ENCODE measurements around the gene TTC3.

TTC3 gene

GRCh38 chr21:37184784-37185593 lies 111.9 kb downstream of the TTC3 start (continued):
- no peak for TF ChIP-seq ZNF302 (tag by site-specific recombination; IDR thresholded peaks at IDR 0.05; ENCODE audit: low read depth)

GRCh38 chr21:37186983-37187382 lies 113.9 kb downstream of the TTC3 start:
- ChIA-PET POLR2A (no interaction called here), CTCF (interaction anchor here (0.6 to 1.4 kb wide), 3 partner anchors 14 to 455 kb away, joined by 3 to 4 read pairs (median 4); no protein-coding TSS in a partner anchor)
- Histone ChIP-seq H3K36me3 (ENCODE audit: control insufficient read depth in 2 of 2, insufficient read depth in 1 of 2, low read length in 2 of 2) (peaks cover 25 to 64% of the 10 kb centered on the region in 2 experiments), H3K9me3 (ENCODE audit: control insufficient read depth, insufficient read depth, low read depth, low read length) (no peaks in the 10 kb centered on the region), H3K27ac (ENCODE audit: extremely low read depth, low read depth, low read length) (no peak overlapping the region), H3K4me3 (ENCODE audit: low read depth, low read length) (no peak overlapping the region), H3K4me1 (ENCODE audit: control insufficient read depth, insufficient read depth, low read length) (peaks cover 6% of the 10 kb centered on the region; the same call in 1 of the 2 replicates)
- TF ChIP-seq HOXC10 (CRISPR knock-in tag; IDR thresholded peaks at IDR 0.05) = no peak
- TF ChIP-seq ZNF549 (tag by site-specific recombination; IDR thresholded peaks at IDR 0.05) = no peak
- TF ChIP-seq ZBTB21 (tag by site-specific recombination; IDR thresholded peaks at IDR 0.05) = no peak
- TF ChIP-seq ZNF155 (tag by site-specific recombination; IDR thresholded peaks at IDR 0.05) = no peak
- TF ChIP-seq, protein P1, sequence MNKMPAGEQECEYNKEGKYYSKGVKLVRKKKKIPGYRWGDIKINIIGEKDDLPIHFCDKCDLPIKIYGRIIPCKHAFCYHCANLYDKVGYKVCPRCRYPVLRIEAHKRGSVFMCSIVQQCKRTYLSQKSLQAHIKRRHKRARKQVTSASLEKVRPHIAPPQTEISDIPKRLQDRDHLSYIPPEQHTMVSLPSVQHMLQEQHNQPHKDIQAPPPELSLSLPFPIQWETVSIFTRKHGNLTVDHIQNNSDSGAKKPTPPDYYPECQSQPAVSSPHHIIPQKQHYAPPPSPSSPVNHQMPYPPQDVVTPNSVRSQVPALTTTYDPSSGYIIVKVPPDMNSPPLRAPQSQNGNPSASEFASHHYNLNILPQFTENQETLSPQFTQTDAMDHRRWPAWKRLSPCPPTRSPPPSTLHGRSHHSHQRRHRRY (tag by site-specific recombination; IDR thresholded peaks at IDR 0.05) = no peak

DNA sequence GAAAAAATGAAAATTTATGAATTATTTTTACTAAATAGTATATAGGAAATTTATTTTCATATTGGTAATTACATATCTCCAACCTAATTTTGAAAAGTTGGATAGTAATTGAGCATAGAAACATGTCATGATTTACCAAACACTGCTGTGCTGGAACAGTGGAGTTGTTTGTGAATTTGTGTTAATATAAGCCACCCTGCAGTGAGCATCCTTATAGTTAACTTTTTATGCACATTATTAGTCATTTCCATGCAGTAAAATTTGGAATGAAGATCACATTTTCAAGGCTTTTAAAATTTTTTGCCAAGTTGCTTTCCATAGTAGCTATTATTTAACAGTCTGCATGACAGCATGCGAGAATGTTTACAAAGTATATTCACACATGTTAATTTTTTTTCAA lies 115.8 kb downstream of the TTC3 start:
- H3K4me3 ChIP-seq (ENCODE audit: low read depth, low read length) = no peak overlapping the region
- ChIA-PET CTCF (interaction anchor here (1.4 kb wide), 1 partner anchor 22 kb away, joined by 5 read pairs; no protein-coding TSS in a partner anchor), POLR2A (no interaction called here)
- TF ChIP-seq, protein P2, sequence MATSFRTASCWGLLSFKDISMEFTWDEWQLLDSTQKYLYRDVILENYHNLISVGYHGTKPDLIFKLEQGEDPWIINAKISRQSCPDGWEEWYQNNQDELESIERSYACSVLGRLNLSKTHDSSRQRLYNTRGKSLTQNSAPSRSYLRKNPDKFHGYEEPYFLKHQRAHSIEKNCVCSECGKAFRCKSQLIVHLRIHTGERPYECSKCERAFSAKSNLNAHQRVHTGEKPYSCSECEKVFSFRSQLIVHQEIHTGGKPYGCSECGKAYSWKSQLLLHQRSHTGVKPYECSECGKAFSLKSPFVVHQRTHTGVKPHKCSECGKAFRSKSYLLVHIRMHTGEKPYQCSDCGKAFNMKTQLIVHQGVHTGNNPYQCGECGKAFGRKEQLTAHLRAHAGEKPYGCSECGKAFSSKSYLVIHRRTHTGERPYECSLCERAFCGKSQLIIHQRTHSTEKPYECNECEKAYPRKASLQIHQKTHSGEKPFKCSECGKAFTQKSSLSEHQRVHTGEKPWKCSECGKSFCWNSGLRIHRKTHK (tag by site-specific recombination; IDR thresholded peaks at IDR 0.05) = no peak
- TF ChIP-seq ZNF133 (tag by site-specific recombination; IDR thresholded peaks at IDR 0.05) = no peak
- TF ChIP-seq, protein P3, sequence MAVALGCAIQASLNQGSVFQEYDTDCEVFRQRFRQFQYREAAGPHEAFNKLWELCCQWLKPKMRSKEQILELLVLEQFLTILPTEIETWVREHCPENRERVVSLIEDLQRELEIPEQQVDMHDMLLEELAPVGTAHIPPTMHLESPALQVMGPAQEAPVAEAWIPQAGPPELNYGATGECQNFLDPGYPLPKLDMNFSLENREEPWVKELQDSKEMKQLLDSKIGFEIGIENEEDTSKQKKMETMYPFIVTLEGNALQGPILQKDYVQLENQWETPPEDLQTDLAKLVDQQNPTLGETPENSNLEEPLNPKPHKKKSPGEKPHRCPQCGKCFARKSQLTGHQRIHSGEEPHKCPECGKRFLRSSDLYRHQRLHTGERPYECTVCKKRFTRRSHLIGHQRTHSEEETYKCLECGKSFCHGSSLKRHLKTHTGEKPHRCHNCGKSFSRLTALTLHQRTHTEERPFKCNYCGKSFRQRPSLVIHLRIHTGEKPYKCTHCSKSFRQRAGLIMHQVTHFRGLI (tag by site-specific recombination; IDR thresholded peaks at IDR 0.05) = no peak
- TF ChIP-seq, protein P4, sequence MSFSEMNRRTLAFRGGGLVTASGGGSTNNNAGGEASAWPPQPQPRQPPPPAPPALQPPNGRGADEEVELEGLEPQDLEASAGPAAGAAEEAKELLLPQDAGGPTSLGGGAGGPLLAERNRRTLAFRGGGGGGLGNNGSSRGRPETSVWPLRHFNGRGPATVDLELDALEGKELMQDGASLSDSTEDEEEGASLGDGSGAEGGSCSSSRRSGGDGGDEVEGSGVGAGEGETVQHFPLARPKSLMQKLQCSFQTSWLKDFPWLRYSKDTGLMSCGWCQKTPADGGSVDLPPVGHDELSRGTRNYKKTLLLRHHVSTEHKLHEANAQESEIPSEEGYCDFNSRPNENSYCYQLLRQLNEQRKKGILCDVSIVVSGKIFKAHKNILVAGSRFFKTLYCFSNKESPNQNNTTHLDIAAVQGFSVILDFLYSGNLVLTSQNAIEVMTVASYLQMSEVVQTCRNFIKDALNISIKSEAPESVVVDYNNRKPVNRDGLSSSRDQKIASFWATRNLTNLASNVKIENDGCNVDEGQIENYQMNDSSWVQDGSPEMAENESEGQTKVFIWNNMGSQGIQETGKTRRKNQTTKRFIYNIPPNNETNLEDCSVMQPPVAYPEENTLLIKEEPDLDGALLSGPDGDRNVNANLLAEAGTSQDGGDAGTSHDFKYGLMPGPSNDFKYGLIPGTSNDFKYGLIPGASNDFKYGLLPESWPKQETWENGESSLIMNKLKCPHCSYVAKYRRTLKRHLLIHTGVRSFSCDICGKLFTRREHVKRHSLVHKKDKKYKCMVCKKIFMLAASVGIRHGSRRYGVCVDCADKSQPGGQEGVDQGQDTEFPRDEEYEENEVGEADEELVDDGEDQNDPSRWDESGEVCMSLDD (tag by site-specific recombination; IDR thresholded peaks at IDR 0.05) = no peak
- TF ChIP-seq ZNF580 (tag by site-specific recombination; IDR thresholded peaks at IDR 0.05) = no peak
- no peak for TF ChIP-seq REPIN1 (tag by site-specific recombination; IDR thresholded peaks at IDR 0.05; ENCODE audit: low read depth)
- no peak for TF ChIP-seq ZBTB7A (tag by site-specific recombination; IDR thresholded peaks at IDR 0.05; ENCODE audit: low read depth)
- H3K27ac ChIP-seq (ENCODE audit: extremely low read depth, low read depth, low read length) = no peak overlapping the region
- H3K4me1 ChIP-seq (ENCODE audit: control insufficient read depth, insufficient read depth, low read length) = no peaks in the 10 kb centered on the region
- H3K36me3 ChIP-seq (ENCODE audit: control insufficient read depth in 2 of 2, insufficient read depth in 1 of 2, low read length in 2 of 2) = peaks cover 40 to 66% of the 10 kb centered on the region in 2 experiments
- no peaks in the 10 kb centered on the region for H3K9me3 ChIP-seq (ENCODE audit: control insufficient read depth, insufficient read depth, low read depth, low read length)
